ENCODE data around the gene RPN2.

The RPN2 gene

DNA sequence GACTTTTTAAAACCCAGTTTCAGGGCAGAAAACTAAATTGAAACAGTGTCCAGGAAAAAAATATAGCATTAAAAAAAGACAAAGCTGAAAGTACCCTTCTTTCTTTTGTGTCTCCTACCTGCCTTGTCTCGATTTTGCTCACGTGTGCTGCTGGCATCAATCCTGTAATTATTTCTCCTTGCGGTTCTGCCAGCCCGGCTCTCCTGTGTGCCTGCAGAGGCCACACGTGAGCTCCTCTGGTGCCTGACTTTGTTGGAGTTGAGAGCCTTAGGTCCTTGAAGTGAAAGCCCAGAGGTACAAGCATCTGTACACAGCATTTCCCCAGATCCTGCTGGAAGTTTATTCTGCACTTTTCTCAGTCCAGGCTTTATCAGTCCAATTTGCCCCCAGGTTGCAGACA lies 46.0 kb downstream of the RPN2 start:
- TF ChIP-seq OSR1 (CRISPR knock-in tag; IDR thresholded peaks at IDR 0.05), result no peak
- TF ChIP-seq RARB (CRISPR knock-in tag; IDR thresholded peaks at IDR 0.05), result no peak
- no peak for TF ChIP-seq ZNF70 (CRISPR knock-in tag; IDR thresholded peaks at IDR 0.05)
- TF ChIP-seq ARNTL (CRISPR knock-in tag; IDR thresholded peaks at IDR 0.05; ENCODE audit: borderline replicate concordance, low read depth), result no peak
- TF ChIP-seq TSHZ2 (CRISPR knock-in tag; IDR thresholded peaks at IDR 0.05), result no peak
- no peak for TF ChIP-seq SNAI2 (CRISPR knock-in tag; IDR thresholded peaks at IDR 0.05)
- TF ChIP-seq POU6F1 (CRISPR knock-in tag; IDR thresholded peaks at IDR 0.05; ENCODE audit: borderline replicate concordance, low read depth), result no peak
- no peak for TF ChIP-seq ZNF8 (CRISPR knock-in tag; IDR thresholded peaks at IDR 0.05)
- no peak for TF ChIP-seq ZNF565 (CRISPR knock-in tag; conservative IDR thresholded peaks at IDR 0.05; ENCODE audit: low read depth)
- no peak for TF ChIP-seq ZFP30 (CRISPR knock-in tag; IDR thresholded peaks at IDR 0.05)
- TF ChIP-seq PATZ1 (CRISPR knock-in tag; IDR thresholded peaks at IDR 0.05; ENCODE audit: borderline replicate concordance), result no peak
- no peak for TF ChIP-seq PPARA (CRISPR knock-in tag; IDR thresholded peaks at IDR 0.05; ENCODE audit: borderline replicate concordance)
- no peak for TF ChIP-seq ISL1 (CRISPR knock-in tag; IDR thresholded peaks at IDR 0.05)
- TF ChIP-seq CSDC2 (CRISPR knock-in tag; IDR thresholded peaks at IDR 0.05), result no peak
- no peak for TF ChIP-seq ESRRG (CRISPR knock-in tag; IDR thresholded peaks at IDR 0.05)
- TF ChIP-seq TCF4 (CRISPR knock-in tag; IDR thresholded peaks at IDR 0.05; ENCODE audit: borderline replicate concordance), result no peak
- TF ChIP-seq GLIS3 (CRISPR knock-in tag; IDR thresholded peaks at IDR 0.05), result no peak
- no peak for TF ChIP-seq ZC3H10 (CRISPR knock-in tag; IDR thresholded peaks at IDR 0.05)
- ATAC-seq, result no peak

- TF ChIP-seq SNAI2 (CRISPR knock-in tag; IDR thresholded peaks at IDR 0.05) (no peak), ZC3H10 (CRISPR knock-in tag; IDR thresholded peaks at IDR 0.05) (no peak), CREB5 (CRISPR knock-in tag; IDR thresholded peaks at IDR 0.05; ENCODE audit: low read depth) (no peak), BACH2 (CRISPR knock-in tag; IDR thresholded peaks at IDR 0.05; ENCODE audit: borderline replicate concordance) (no peak), ZFP30 (CRISPR knock-in tag; IDR thresholded peaks at IDR 0.05) (no peak), TOX (CRISPR knock-in tag; IDR thresholded peaks at IDR 0.05; ENCODE audit: borderline replicate concordance) (no peak), GLIS3 (CRISPR knock-in tag; IDR thresholded peaks at IDR 0.05) (no peak), TCF4 (CRISPR knock-in tag; IDR thresholded peaks at IDR 0.05; ENCODE audit: borderline replicate concordance) (no peak), PPARA (CRISPR knock-in tag; IDR thresholded peaks at IDR 0.05; ENCODE audit: borderline replicate concordance) (no peak), TSHZ2 (CRISPR knock-in tag; IDR thresholded peaks at IDR 0.05) (no peak), ARNTL (CRISPR knock-in tag; IDR thresholded peaks at IDR 0.05; ENCODE audit: borderline replicate concordance, low read depth) (no peak), PATZ1 (CRISPR knock-in tag; IDR thresholded peaks at IDR 0.05; ENCODE audit: borderline replicate concordance) (no peak), OSR1 (CRISPR knock-in tag; IDR thresholded peaks at IDR 0.05) (no peak), ZNF8 (CRISPR knock-in tag; IDR thresholded peaks at IDR 0.05) (no peak)
- TF ChIP-seq, protein P1, sequence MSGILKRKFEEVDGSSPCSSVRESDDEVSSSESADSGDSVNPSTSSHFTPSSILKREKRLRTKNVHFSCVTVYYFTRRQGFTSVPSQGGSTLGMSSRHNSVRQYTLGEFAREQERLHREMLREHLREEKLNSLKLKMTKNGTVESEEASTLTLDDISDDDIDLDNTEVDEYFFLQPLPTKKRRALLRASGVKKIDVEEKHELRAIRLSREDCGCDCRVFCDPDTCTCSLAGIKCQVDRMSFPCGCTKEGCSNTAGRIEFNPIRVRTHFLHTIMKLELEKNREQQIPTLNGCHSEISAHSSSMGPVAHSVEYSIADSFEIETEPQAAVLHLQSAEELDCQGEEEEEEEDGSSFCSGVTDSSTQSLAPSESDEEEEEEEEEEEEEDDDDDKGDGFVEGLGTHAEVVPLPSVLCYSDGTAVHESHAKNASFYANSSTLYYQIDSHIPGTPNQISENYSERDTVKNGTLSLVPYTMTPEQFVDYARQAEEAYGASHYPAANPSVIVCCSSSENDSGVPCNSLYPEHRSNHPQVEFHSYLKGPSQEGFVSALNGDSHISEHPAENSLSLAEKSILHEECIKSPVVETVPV (CRISPR knock-in tag; IDR thresholded peaks at IDR 0.05), result no peak
- no peak for ATAC-seq
These were observed 47.8 kb downstream of the RPN2 start for GRCh38 chr20:37226889-37227288.

Measured in SK-N-SH treated with all-trans-retinoic acid at 6 μM for 48 hours (cell line).